AG10803 (cell line): ENCODE results near the gene PRR36.
A peak's percentile ranks its signal among the peaks of the same experiment; 100 is the strongest.

Experiments
- DNase-seq: peaks from one replicate; pipeline ENCODE4 v3.0.0; 2010; ENCODE audit warnings: low read depth
- H3K4me3 ChIP-seq: 2 replicates; pipeline ENCODE4 v1.5.1; 2011; ENCODE audit warnings: mild to moderate bottlenecking, low read length, control low read depth
- TF ChIP-seq, protein P1 (sequence below): conservative IDR thresholded peaks from 2 replicates; pipeline ENCODE4 v1.5.1; 2011; ENCODE audit warnings: mild to moderate bottlenecking, low read length, control low read depth, inconsistent platforms

Gene PRR36

DNA sequence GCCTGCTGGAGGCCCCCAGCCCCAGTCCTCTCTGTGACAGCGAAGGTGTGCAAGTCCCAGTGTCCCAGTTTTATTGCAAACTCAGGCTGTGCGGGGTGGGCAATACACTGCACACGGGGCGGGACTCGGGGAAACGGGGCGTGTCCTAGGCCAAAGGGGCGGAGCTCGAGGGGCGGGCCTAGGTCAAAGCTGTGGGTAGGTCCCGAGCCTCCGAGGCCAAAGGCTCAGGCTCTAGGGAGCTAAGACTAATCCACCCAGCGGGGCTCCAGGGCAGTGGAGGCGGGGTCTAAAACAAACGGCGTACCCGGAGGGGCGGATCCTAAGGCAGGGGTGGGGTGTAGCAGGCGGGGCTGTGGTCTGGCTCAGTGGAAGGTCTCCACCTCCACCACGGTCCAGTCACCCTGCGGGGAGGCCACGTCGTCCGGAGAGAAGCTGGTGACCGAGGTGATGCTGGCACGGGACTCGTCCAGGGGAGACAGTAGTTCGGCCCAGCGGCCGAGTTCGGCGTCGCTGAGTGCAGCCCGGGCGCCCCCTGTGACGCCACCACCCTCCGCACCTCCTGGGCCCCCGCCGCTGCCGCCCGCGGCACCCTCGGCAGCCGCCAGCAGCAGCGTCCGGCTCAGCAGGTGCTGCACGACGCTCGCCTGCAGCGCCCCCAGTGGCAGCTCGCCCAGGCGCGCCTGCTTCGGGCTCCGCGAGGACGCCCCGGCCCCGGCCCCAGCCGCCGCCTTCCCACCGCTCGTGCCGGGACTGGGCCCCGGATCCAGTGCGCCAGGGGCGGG, 5.3 kb downstream of the PRR36 start:
- peak; percentile 34 for DNase-seq
- TF ChIP-seq, protein P1, sequence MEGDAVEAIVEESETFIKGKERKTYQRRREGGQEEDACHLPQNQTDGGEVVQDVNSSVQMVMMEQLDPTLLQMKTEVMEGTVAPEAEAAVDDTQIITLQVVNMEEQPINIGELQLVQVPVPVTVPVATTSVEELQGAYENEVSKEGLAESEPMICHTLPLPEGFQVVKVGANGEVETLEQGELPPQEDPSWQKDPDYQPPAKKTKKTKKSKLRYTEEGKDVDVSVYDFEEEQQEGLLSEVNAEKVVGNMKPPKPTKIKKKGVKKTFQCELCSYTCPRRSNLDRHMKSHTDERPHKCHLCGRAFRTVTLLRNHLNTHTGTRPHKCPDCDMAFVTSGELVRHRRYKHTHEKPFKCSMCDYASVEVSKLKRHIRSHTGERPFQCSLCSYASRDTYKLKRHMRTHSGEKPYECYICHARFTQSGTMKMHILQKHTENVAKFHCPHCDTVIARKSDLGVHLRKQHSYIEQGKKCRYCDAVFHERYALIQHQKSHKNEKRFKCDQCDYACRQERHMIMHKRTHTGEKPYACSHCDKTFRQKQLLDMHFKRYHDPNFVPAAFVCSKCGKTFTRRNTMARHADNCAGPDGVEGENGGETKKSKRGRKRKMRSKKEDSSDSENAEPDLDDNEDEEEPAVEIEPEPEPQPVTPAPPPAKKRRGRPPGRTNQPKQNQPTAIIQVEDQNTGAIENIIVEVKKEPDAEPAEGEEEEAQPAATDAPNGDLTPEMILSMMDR = peak; percentile 34
- peak overlapping the region; percentile 50 for H3K4me3 ChIP-seq

- TF ChIP-seq, protein P1 = no peak
- DNase-seq = no peak
- no peak overlapping the region for H3K4me3 ChIP-seq
Observed at GRCh38 chr19:7868326-7868670, 5.9 kb downstream of the PRR36 start.

GRCh38 chr19:7867092-7867844, 6.9 kb downstream of the PRR36 start:
- no peak overlapping the region for H3K4me3 ChIP-seq
- TF ChIP-seq, protein P1 = no peak
- DNase-seq = no peak

DNA sequence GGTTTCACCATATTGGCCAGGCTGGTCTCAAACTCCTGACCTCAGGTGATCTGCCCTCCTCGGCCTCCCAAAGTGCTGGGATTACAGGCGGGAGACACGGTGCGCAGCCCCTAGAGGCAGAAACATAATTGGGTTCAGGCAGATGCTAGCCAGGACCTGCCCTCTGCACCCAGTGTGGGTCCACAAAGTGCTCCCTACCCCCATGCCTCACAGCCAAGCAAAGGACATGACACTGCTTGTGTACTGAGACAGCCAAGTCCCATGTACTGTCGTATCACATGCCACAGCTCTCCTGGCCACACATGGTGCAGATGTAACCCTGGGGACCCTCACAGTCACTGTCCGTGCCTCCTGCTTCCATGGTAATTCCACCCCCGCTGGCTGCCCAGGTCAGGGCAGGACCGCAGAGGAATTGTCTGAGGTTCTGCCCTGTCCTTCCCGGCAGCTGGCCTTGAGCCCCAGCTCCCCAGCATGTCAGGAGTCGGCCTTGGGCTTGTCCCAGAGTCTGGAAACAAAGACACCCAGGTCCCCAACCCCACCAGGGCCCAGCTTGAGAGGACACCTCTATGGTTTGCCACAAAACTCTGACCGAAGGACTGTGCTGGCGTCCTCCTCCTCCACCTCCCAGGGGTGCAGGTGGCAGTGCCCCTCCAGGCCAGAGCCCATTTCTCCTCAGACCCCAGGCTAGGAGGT, 7.6 kb downstream of the PRR36 start:
- DNase-seq = no peak
- H3K4me3 ChIP-seq = no peak overlapping the region
- TF ChIP-seq, protein P1 = no peak

GRCh38 chr19:7865262-7865911, 8.8 kb downstream of the PRR36 start:
- TF ChIP-seq, protein P1 = no peak
- no peak overlapping the region for H3K4me3 ChIP-seq
- no peak for DNase-seq

GRCh38 chr19:7864690-7865074, 9.5 kb downstream of the PRR36 start:
- no peak for DNase-seq
- TF ChIP-seq, protein P1 = no peak
- no peak overlapping the region for H3K4me3 ChIP-seq
